ENCODE data around the gene PRKAA2.

The PRKAA2 gene

GRCh38 chr1:56707379-56707778, 62.3 kb downstream of the PRKAA2 start:
- no peak for DNase-seq (ENCODE audit: low spot score)
- in situ Hi-C loops (cut with MboI; ENCODE audit: low pct_unique_long_range_greater_than_20kb, low sequenced_read_pairs, unreplicated experiment), result no loop called here
- TF ChIP-seq, protein P1, sequence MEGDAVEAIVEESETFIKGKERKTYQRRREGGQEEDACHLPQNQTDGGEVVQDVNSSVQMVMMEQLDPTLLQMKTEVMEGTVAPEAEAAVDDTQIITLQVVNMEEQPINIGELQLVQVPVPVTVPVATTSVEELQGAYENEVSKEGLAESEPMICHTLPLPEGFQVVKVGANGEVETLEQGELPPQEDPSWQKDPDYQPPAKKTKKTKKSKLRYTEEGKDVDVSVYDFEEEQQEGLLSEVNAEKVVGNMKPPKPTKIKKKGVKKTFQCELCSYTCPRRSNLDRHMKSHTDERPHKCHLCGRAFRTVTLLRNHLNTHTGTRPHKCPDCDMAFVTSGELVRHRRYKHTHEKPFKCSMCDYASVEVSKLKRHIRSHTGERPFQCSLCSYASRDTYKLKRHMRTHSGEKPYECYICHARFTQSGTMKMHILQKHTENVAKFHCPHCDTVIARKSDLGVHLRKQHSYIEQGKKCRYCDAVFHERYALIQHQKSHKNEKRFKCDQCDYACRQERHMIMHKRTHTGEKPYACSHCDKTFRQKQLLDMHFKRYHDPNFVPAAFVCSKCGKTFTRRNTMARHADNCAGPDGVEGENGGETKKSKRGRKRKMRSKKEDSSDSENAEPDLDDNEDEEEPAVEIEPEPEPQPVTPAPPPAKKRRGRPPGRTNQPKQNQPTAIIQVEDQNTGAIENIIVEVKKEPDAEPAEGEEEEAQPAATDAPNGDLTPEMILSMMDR (IDR thresholded peaks at IDR 0.05; ENCODE audit: extremely low read depth, insufficient read depth, missing control alignments), result no peak

DNA sequence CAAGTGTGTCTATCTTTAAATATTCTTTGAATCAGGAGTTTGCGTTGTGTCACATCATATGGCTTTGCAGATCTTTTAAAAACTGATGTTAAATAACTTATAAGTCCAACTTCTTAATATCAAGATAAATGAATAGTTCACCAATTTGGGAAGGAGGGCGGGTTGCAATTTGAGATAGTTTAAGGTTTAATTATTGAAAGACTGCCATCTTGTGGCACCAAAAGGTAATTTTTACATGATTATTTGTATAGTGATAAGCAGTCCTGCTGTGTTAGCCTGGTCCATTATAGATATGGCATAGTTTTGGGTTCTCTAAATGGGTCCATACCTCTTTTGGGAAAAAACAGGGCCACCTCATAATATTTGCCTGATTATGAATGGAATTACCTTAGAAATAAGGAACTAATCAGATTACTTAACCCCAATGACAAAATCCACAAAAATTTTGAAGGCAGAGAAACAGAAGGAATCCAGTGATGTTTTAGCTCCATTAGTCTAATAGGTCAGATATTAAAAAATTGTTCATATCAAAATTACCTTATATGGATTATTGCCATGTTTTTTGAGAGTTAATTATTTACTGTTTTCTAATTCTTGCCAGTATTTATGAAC, 64.3 kb downstream of the PRKAA2 start:
- TF ChIP-seq, protein P1 (IDR thresholded peaks at IDR 0.05; ENCODE audit: extremely low read depth, insufficient read depth, missing control alignments), result peak; percentile 37
- peak; percentile 24 for DNase-seq (ENCODE audit: low spot score)
- in situ Hi-C loops (cut with MboI; ENCODE audit: low pct_unique_long_range_greater_than_20kb, low sequenced_read_pairs, unreplicated experiment), result no loop called here

DNA sequence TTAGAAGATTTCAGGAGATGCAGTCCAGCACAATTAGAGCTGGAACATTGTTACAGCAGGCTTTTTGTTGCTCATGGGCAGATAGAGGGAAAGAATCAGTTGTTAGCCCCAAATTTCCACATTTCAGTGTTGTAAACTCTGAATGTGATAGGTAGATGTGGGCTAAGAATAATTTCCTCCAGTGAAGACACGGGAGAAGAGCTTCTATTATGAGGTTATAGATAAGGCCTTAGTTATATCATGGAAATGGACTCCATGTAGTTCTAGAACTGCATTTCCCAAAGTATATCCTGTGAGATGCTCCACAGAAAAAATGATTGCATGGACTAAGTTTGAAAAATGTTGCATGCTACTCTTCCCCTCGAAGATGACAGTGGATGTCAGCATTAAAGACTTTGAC, 64.9 kb downstream of the PRKAA2 start:
- no peak for DNase-seq (ENCODE audit: low spot score)
- in situ Hi-C loops (cut with MboI; ENCODE audit: low pct_unique_long_range_greater_than_20kb, low sequenced_read_pairs, unreplicated experiment), result no loop called here
- TF ChIP-seq, protein P1 (IDR thresholded peaks at IDR 0.05; ENCODE audit: extremely low read depth, insufficient read depth, missing control alignments), result no peak

GRCh38 chr1:56710646-56711045, 65.5 kb downstream of the PRKAA2 start:
- TF ChIP-seq, protein P1 (IDR thresholded peaks at IDR 0.05; ENCODE audit: extremely low read depth, insufficient read depth, missing control alignments), result no peak
- DNase-seq (ENCODE audit: low spot score), result no peak
- in situ Hi-C loops (cut with MboI; ENCODE audit: low pct_unique_long_range_greater_than_20kb, low sequenced_read_pairs, unreplicated experiment), result no loop called here

DNA sequence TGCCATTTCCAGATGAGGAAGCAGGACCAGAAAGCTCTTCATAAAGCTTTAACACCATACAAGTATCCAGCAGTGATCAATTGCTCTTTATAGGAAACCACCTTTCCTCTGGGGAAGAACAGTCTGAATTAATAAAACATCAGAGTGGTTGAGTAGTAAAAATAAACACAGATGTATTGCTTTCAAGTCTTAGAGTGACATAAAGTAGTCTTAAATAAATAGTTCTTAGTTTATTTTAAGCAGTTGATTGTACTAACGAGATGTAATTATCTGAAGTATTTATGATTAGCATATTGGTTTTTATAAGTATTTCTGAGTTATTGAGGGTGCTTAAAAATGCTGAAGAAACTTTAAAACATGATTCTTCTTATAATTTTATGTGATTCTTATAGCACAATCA, 67.0 kb downstream of the PRKAA2 start:
- no peak for DNase-seq (ENCODE audit: low spot score)
- TF ChIP-seq, protein P1 (IDR thresholded peaks at IDR 0.05; ENCODE audit: extremely low read depth, insufficient read depth, missing control alignments), result no peak
- in situ Hi-C loops (cut with MboI; ENCODE audit: low pct_unique_long_range_greater_than_20kb, low sequenced_read_pairs, unreplicated experiment), result no loop called here

GRCh38 chr1:56713112-56713511, 68.0 kb downstream of the PRKAA2 start:
- no peak for DNase-seq (ENCODE audit: low spot score)
- TF ChIP-seq, protein P1 (IDR thresholded peaks at IDR 0.05; ENCODE audit: extremely low read depth, insufficient read depth, missing control alignments), result no peak
- in situ Hi-C loops (cut with MboI; ENCODE audit: low pct_unique_long_range_greater_than_20kb, low sequenced_read_pairs, unreplicated experiment), result no loop called here

All from GM13977 (cell line).